Smooth muscle cell (in vitro differentiated cells): ENCODE data around the gene CELF5. TPM values are rescaled to one million over a fixed set of nuclear protein-coding genes. Genes with fewer than 3 reads are reported as not detected.
"Not testable (repeated sequence)": the region's sequence is repeated elsewhere in the genome, so short reads cannot be mapped to it uniquely, and the experiment has no call there.

ENCODE experiments used
- DNase-seq: peaks from one replicate; lab custom pipeline; 2025; ENCODE audit not compliant: unreplicated experiment; lab: John Stamatoyannopoulos, UW
- H2AFZ ChIP-seq: fragments of 200-600 bp; sonication (generic); 2 replicates; pipeline ENCODE4 v1.6.0; 2016; ENCODE audit warnings: antibody characterized with exemption, low read depth, mild to moderate bottlenecking
- H3F3A ChIP-seq: fragments of 200-600 bp; sonication (generic); 2 replicates; pipeline ENCODE4 v1.6.0; 2017; ENCODE audit warnings: antibody characterized with exemption, low read depth
- H3K27ac ChIP-seq: fragments of 200-600 bp; sonication (generic); 2 replicates; pipeline ENCODE4 v1.5.1; 2016; ENCODE audit warnings: low read depth, mild to moderate bottlenecking
- H3K27me3 ChIP-seq: fragments of 200-600 bp; sonication (generic); 2 replicates; pipeline ENCODE4 v1.6.1; 2016; ENCODE audit warnings: low read depth, mild to moderate bottlenecking
- H3K36me3 ChIP-seq: fragments of 200-600 bp; sonication (generic); 2 replicates; pipeline ENCODE4 v1.5.1; 2016; ENCODE audit warnings: low read depth
- H3K4me1 ChIP-seq: fragments of 200-600 bp; sonication (generic); 2 replicates; pipeline ENCODE4 v1.5.1; 2016; ENCODE audit warnings: low read depth
- H3K4me2 ChIP-seq: fragments of 200-600 bp; sonication (generic); 2 replicates; pipeline ENCODE4 v1.6.0; 2016; ENCODE audit warnings: mild to moderate bottlenecking
- H3K4me3 ChIP-seq: fragments of 200-600 bp; sonication (generic); 2 replicates; pipeline ENCODE4 v1.5.1; 2016; ENCODE audit warnings: mild to moderate bottlenecking
- H3K79me2 ChIP-seq: fragments of 200-600 bp; sonication (generic); 2 replicates; pipeline ENCODE4 v1.6.0; 2016; ENCODE audit warnings: low read depth, mild to moderate bottlenecking
- H3K9ac ChIP-seq: fragments of 200-600 bp; sonication (generic); 2 replicates; pipeline ENCODE4 v1.6.0; 2016; ENCODE audit warnings: low read depth
- H3K9me3 ChIP-seq: fragments of 200-600 bp; sonication (generic); replicated peaks from 2 replicates; pipeline ENCODE4 v1.5.1; 2016; ENCODE audit warnings: low read depth
- H4K20me1 ChIP-seq: fragments of 200-600 bp; sonication (generic); 2 replicates; pipeline ENCODE4 v1.6.0; 2016; ENCODE audit warnings: low read depth
- CTCF ChIP-seq: fragments of 200-600 bp; sonication (generic); IDR thresholded peaks from 2 replicates; pipeline ENCODE4 v1.5.1; 2017; ENCODE audit warnings: borderline replicate concordance, mild to moderate bottlenecking, antibody characterized with exemption; ENCODE audit not compliant: insufficient read depth, poor library complexity, severe bottlenecking
- WGBS: methylation state at CpG from one replicate; pipeline ENCODE4 v1.1.7; 2016; ENCODE audit warnings: low lambda C conversion rate; 5-methylcytosine and 5-hydroxymethylcytosine counted together
- polyA plus RNA-seq: library from polyadenylated mRNA; unstranded; fragments of >200 nt; fragmentation: Nextera tagmentation; extraction: Ambion mirVana; gene quantifications from 2 replicates; pipeline ENCODE4 v1.2.1, GENCODE V29; 2016
- total RNA-seq: library from RNA; depleted of rRNA; stranded (reverse); fragments of >200 nt; gene quantifications from 2 replicates; pipeline ENCODE4 v1.2.3, GENCODE V29; 2014

Gene CELF5
- total and polyA plus RNA-seq, 2 experiments from 2014 or later = 0.18 TPM; not detected in 1

- Histone ChIP-seq H3K4me3 (no peak overlapping the region), H2AFZ (no peak overlapping the region)
- WGBS = 88% methylated on average over 11 of the region's 11 CpGs
Measured at GRCh38 chr19:3287814-3288213, 63.4 kb downstream of the CELF5 start.

GRCh38 chr19:3288437-3288836 is 64.0 kb downstream of the CELF5 start:
- 81% methylated on average over 5 of the region's 5 CpGs for WGBS
- DNase-seq, H3K4me1 ChIP-seq, H3K4me3 ChIP-seq, H3K9ac ChIP-seq, H3K27me3 ChIP-seq, H3F3A ChIP-seq, H3K36me3 ChIP-seq, H2AFZ ChIP-seq, H3K79me2 ChIP-seq, H3K27ac ChIP-seq, H3K9me3 ChIP-seq, H3K4me2 ChIP-seq, H4K20me1 ChIP-seq: not testable (repeated sequence)

More at GRCh38 chr19:3287814-3288213, 63.4 kb downstream of the CELF5 start:
- no peak for DNase-seq
- Histone ChIP-seq H3K9ac (no peak overlapping the region), H3K4me2 (no peak overlapping the region), H3K27me3 (peaks cover 3% of the 10 kb centered on the region), H3K79me2 (no peaks in the 10 kb centered on the region), H4K20me1 (no peaks in the 10 kb centered on the region), H3K9me3 (no peaks in the 10 kb centered on the region), H3K4me1 (no peaks in the 10 kb centered on the region), H3F3A (no peaks in the 10 kb centered on the region), H3K27ac (no peak overlapping the region), H3K36me3 (no peaks in the 10 kb centered on the region)
- no peak for TF ChIP-seq CTCF

- no peaks in the 10 kb centered on the region for H3K36me3 ChIP-seq
- H3K27ac ChIP-seq = no peak overlapping the region
- H3K4me3 ChIP-seq = no peak overlapping the region
- no peaks in the 10 kb centered on the region for H3F3A ChIP-seq
- no peaks in the 10 kb centered on the region for H3K4me1 ChIP-seq
- H4K20me1 ChIP-seq = no peaks in the 10 kb centered on the region
- no peaks in the 10 kb centered on the region for H3K79me2 ChIP-seq
- WGBS = 72% methylated on average over 21 of the region's 23 CpGs
- no peak overlapping the region for H3K9ac ChIP-seq
- no peak for DNase-seq
- H3K27me3 ChIP-seq = no peaks in the 10 kb centered on the region
- no peak for TF ChIP-seq CTCF
- no peaks in the 10 kb centered on the region for H3K9me3 ChIP-seq
- H3K4me2 ChIP-seq = no peak overlapping the region
- no peak overlapping the region for H2AFZ ChIP-seq
Measured at GRCh38 chr19:3289971-3290569, 65.6 kb downstream of the CELF5 start.

- H3K4me3 ChIP-seq, H3K79me2 ChIP-seq, H3K4me2 ChIP-seq, H3K9ac ChIP-seq, H2AFZ ChIP-seq, H3K27me3 ChIP-seq, H4K20me1 ChIP-seq, H3K27ac ChIP-seq, H3F3A ChIP-seq, DNase-seq, H3K4me1 ChIP-seq, H3K36me3 ChIP-seq, H3K9me3 ChIP-seq: not testable (repeated sequence)
- WGBS = 90% methylated on average over 6 of the region's 6 CpGs
Measured at GRCh38 chr19:3290858-3291257, 66.4 kb downstream of the CELF5 start.

- no peaks in the 10 kb centered on the region for H3K27me3 ChIP-seq
- no peak overlapping the region for H3K4me3 ChIP-seq
- H4K20me1 ChIP-seq = no peaks in the 10 kb centered on the region
- no peaks in the 10 kb centered on the region for H3K9me3 ChIP-seq
- no peak overlapping the region for H3K4me2 ChIP-seq
- H2AFZ ChIP-seq = no peak overlapping the region
- H3K36me3 ChIP-seq = no peaks in the 10 kb centered on the region
- no peak overlapping the region for H3K9ac ChIP-seq
- DNase-seq = no peak
- TF ChIP-seq CTCF = no peak
- H3K4me1 ChIP-seq = no peaks in the 10 kb centered on the region
- no peak overlapping the region for H3K27ac ChIP-seq
- H3K79me2 ChIP-seq = no peaks in the 10 kb centered on the region
- WGBS = 85% methylated on average over 5 of the region's 5 CpGs
- no peaks in the 10 kb centered on the region for H3F3A ChIP-seq
Measured at GRCh38 chr19:3291644-3292043, 67.2 kb downstream of the CELF5 start.
